C4-2B (cell line): ENCODE measurements around the gene ETFDH.

ENCODE experiments used
- ZFX ChIP-seq: fragments of 450-650 bp; IDR thresholded peaks from 2 replicates; pipeline ENCODE4 v1.6.1; 2017
- TF ChIP-seq, protein P1 (sequence below): fragments of 450-650 bp; conservative IDR thresholded peaks from 2 replicates; pipeline ENCODE4 v1.5.1; 2017; ENCODE audit warnings: mild to moderate bottlenecking

DNA sequence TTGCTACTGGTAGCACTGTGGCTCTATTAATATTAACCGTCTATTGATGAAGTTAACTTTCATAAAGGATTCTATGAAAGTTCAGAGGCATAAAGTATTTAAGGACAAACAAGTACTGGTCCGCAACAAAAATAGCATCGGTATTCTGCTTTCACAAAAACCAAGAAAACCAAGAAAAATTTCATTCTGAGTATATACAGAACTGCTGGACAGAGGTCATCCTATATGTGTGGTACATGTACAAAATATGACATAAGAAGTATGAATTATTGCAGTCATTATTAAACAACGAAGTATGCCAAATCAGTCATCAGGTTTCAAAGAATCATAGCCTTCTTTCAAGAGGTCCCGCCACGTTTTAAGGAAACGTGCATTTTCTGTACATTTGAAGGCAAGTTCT lies 2.8 kb upstream of the ETFDH start:
- TF ChIP-seq, protein P1, sequence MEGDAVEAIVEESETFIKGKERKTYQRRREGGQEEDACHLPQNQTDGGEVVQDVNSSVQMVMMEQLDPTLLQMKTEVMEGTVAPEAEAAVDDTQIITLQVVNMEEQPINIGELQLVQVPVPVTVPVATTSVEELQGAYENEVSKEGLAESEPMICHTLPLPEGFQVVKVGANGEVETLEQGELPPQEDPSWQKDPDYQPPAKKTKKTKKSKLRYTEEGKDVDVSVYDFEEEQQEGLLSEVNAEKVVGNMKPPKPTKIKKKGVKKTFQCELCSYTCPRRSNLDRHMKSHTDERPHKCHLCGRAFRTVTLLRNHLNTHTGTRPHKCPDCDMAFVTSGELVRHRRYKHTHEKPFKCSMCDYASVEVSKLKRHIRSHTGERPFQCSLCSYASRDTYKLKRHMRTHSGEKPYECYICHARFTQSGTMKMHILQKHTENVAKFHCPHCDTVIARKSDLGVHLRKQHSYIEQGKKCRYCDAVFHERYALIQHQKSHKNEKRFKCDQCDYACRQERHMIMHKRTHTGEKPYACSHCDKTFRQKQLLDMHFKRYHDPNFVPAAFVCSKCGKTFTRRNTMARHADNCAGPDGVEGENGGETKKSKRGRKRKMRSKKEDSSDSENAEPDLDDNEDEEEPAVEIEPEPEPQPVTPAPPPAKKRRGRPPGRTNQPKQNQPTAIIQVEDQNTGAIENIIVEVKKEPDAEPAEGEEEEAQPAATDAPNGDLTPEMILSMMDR: no peak
- no peak for TF ChIP-seq ZFX
